Endothelial cell of umbilical vein (primary cell): Measurements from ENCODE around the gene CD19. TPM values are rescaled to one million over a fixed set of nuclear protein-coding genes. Genes with fewer than 3 reads are reported as not detected.

Experiments
- BruUV-seq: library from RNA; stranded (reverse); fragments of 400-500 nt; replicated peaks from 2 replicates; lab custom pipeline; 2021; lab: Mats Ljungman, UMichigan
- CTCF ChIA-PET: fragments of 300-600, 350-600 bp; sonication (Branson Sonifier 250); formaldehyde crosslinking; loops from one replicate; lab custom pipeline; 2021; ENCODE audit warnings: antibody characterized with exemption, inconsistent platforms; lab: Charles Lee
- POLR2A ChIA-PET: fragments of 300-600, 350-600 bp; sonication (Branson Sonifier 250); formaldehyde crosslinking; loops from one replicate; lab custom pipeline; 2021; ENCODE audit warnings: antibody characterized with exemption, inconsistent platforms; lab: Charles Lee
- DNase-seq: peaks from one replicate; pipeline ENCODE4 v3.0.0-alpha.2; 2011; ENCODE audit warnings: low read depth, low spot score
- FAIRE-seq: peaks from 2 replicates; lab custom pipeline; 2011; peaks lifted over from hg19 to GRCh38; lab: Jason Lieb, UNC
- H2AFZ ChIP-seq: 2 replicates; pipeline ENCODE4 v1.6.0; 2012; ENCODE audit warnings: low read depth, low read length, control low read depth, inconsistent platforms
- H3K27ac ChIP-seq: 2 replicates; pipeline ENCODE4 v1.5.1; 2011; ENCODE audit warnings: low read depth, mild to moderate bottlenecking, control low read depth, low read length, moderate library complexity; ENCODE audit not compliant: insufficient read depth
- H3K27me3 ChIP-seq, 2 experiments: 2 replicates each; pipeline versions ENCODE4 v1.6.0 to v1.6.1; 2011; ENCODE audit warnings: low read length in 2 of 2, mixed read lengths in 1 of 2; ENCODE audit not compliant: control insufficient read depth in 2 of 2, insufficient read depth in 2 of 2
- H3K36me3 ChIP-seq, 2 experiments: 2 replicates in 1 of 2; 3 replicates in 1 of 2; pipeline ENCODE4 v1.5.1; 2011; ENCODE audit warnings: low read length in 2 of 2, mild to moderate bottlenecking in 1 of 2, moderate library complexity in 1 of 2; ENCODE audit not compliant: control insufficient read depth in 2 of 2, insufficient read depth in 2 of 2; ENCODE audit errors: extremely low read depth in 1 of 2
- H3K4me1 ChIP-seq: 3 replicates; pipeline ENCODE4 v1.5.1; 2011; ENCODE audit warnings: mild to moderate bottlenecking, low read length; ENCODE audit not compliant: control insufficient read depth, insufficient read depth; ENCODE audit errors: extremely low read depth
- H3K4me2 ChIP-seq: 2 replicates; pipeline ENCODE4 v1.6.1; 2011; ENCODE audit warnings: low read length, control low read depth, mixed read lengths; ENCODE audit not compliant: insufficient read depth
- H3K4me3 ChIP-seq, 3 experiments: fragments of 200-600 bp in 1 of 3; sonication (generic), shearing (Covaris generic) in 1 of 3; replicated peaks in 1 of 3; 2 replicates each; pipeline ENCODE4 v1.5.1; 2011 to 2016; ENCODE audit warnings: control low read depth in 3 of 3, low read length in 3 of 3, mild to moderate bottlenecking in 2 of 3, inconsistent platforms in 1 of 3, low read depth in 1 of 3, moderate library complexity in 1 of 3; ENCODE audit not compliant: insufficient read depth in 1 of 3
- H3K79me2 ChIP-seq: 2 replicates; pipeline ENCODE4 v1.6.0; 2012; ENCODE audit warnings: low read length, inconsistent platforms; ENCODE audit not compliant: control insufficient read depth, insufficient read depth
- H3K9ac ChIP-seq: replicated peaks from 2 replicates; pipeline ENCODE3; 2011; ENCODE audit warnings: low read length, control low read depth; ENCODE audit not compliant: insufficient read depth; ENCODE audit errors: extremely low read depth
- H3K9me1 ChIP-seq: replicated peaks from 3 replicates; pipeline ENCODE4 v1.6.0; 2011; ENCODE audit warnings: mild to moderate bottlenecking, low read length; ENCODE audit not compliant: control insufficient read depth, insufficient read depth; ENCODE audit errors: extremely low read depth
- H3K9me3 ChIP-seq: replicated peaks from 2 replicates; pipeline ENCODE4 v1.5.1; 2012; ENCODE audit warnings: low read length, inconsistent platforms; ENCODE audit not compliant: control insufficient read depth, insufficient read depth
- H4K20me1 ChIP-seq: replicated peaks from 2 replicates; pipeline ENCODE3; 2011; ENCODE audit warnings: mild to moderate bottlenecking, low read length; ENCODE audit not compliant: control insufficient read depth, insufficient read depth; ENCODE audit errors: extremely low read depth
- EZH2 ChIP-seq: IDR thresholded peaks from 2 replicates; pipeline ENCODE4 v1.6.1; 2012; ENCODE audit warnings: borderline replicate concordance, low read depth, mild to moderate bottlenecking, moderate library complexity, low read length, inconsistent platforms; ENCODE audit not compliant: severe bottlenecking
- FOS ChIP-seq: IDR thresholded peaks from 2 replicates; pipeline ENCODE4 v1.6.1; 2011; ENCODE audit warnings: mild to moderate bottlenecking, low read length, moderate library complexity, borderline replicate concordance; ENCODE audit not compliant: insufficient read depth
- GATA2 ChIP-seq: IDR thresholded peaks from 2 replicates; pipeline ENCODE4 v1.7.0; 2011; ENCODE audit warnings: low read depth, mild to moderate bottlenecking, moderate library complexity, mixed read lengths, low read length; ENCODE audit not compliant: insufficient read length, insufficient read depth
- JUN ChIP-seq: IDR thresholded peaks from 2 replicates; pipeline ENCODE4 v1.6.1; 2011; ENCODE audit warnings: borderline replicate concordance, low read depth; ENCODE audit not compliant: insufficient read length, insufficient read depth
- MAX ChIP-seq: IDR thresholded peaks from 2 replicates; pipeline ENCODE4 v1.6.1; 2011; ENCODE audit not compliant: insufficient read depth, insufficient read length
- MYC ChIP-seq: IDR thresholded peaks from one replicate; pipeline ENCODE4 v1.6.1; 2011; ENCODE audit warnings: mild to moderate bottlenecking, low read depth, low read length
- POLR2A ChIP-seq: IDR thresholded peaks from 2 replicates; pipeline ENCODE4 v1.6.1; 2012; ENCODE audit warnings: low read depth, mild to moderate bottlenecking, control low read depth, low read length
- POLR2AphosphoS5 ChIP-seq: IDR thresholded peaks from 2 replicates; pipeline ENCODE4 v1.6.1; 2012; ENCODE audit warnings: low read depth, mild to moderate bottlenecking, control low read depth, low read length, moderate library complexity; ENCODE audit not compliant: insufficient read depth
- dilution Hi-C: fragments of 300-500 bp; cut with MboI; formaldehyde crosslinking; loops from one replicate; pipeline ENCODE4 v1.15.0; 2019; ENCODE audit warnings: low sequenced_read_pairs; ENCODE audit not compliant: extremely low pct_ligation_motif_present
- intact Hi-C: fragments of 100-400 bp; cut with micrococcal nuclease; formaldehyde crosslinking; loops from one replicate; pipeline ENCODE4 v1.10.0; 2022
- polyA plus RNA-seq, 4 experiments: library from polyadenylated mRNA; depleted of rRNA in 3 of 4; stranded (reverse) in 3 of 4; unstranded in 1 of 4; fragments of >200 nt; gene quantifications; 2 replicates each; pipeline versions ENCODE4 v1.2.1 to v1.2.3, GENCODE V29; 2011 to 2012; ENCODE audit warnings: missing spikeins in 1 of 4
- total RNA-seq: library from RNA; stranded (reverse); gene quantifications from 2 replicates; pipeline ENCODE4 v1.2.3, GENCODE V29; 2021
- TF ChIP-seq, protein P1 (sequence below), 2 donors: IDR thresholded peaks; 1 replicate in 1 of 2; 2 replicates in 1 of 2; pipeline ENCODE4 v1.5.1; 2011; ENCODE audit warnings: low read length in 2 of 2, mild to moderate bottlenecking in 2 of 2, moderate library complexity in 2 of 2, control low read depth in 1 of 2, inconsistent platforms in 1 of 2, low read depth in 1 of 2; ENCODE audit not compliant: insufficient read depth in 1 of 2; ENCODE audit errors: extremely low read depth in 1 of 2

The CD19 gene
- total and polyA plus RNA-seq, 2 donors (not counting 3 experiments of a cell fraction or from before 2014, with no cell fraction given), result 0.06 TPM; not detected in 1

DNA sequence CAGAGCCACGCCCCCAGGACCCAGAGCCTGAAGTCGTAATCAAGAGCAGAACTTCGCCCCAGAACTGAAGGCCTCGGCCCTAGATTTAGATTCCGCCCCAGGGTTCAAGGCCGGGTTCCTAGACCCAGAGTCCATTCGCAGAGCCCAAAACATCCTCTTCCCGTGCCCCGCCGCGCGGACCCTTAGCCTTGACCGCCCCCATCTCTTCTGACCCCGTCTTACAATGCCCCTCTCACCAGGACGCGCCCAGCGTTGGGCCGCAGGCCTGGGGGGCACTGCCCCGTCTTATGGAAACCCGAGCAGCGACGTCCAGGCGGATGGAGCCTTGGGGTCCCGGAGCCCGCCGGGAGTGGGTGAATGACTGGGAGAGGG, 5.0 kb downstream of the CD19 start:
- Histone ChIP-seq H3K79me2 (no peaks in the 10 kb centered on the region), H3K27me3 (no peaks in the 10 kb centered on the region), H3K4me1 (no peaks in the 10 kb centered on the region), H3K9me3 (no peaks in the 10 kb centered on the region), H2AFZ (no peak overlapping the region), H3K9me1 (no peaks in the 10 kb centered on the region), H3K9ac (no peak overlapping the region), H4K20me1 (no peaks in the 10 kb centered on the region), H3K4me3 (no peak overlapping the region), H3K27ac (no peak overlapping the region), H3K4me2 (no peak overlapping the region), H3K36me3 (no peaks in the 10 kb centered on the region)
- TF ChIP-seq, protein P1, sequence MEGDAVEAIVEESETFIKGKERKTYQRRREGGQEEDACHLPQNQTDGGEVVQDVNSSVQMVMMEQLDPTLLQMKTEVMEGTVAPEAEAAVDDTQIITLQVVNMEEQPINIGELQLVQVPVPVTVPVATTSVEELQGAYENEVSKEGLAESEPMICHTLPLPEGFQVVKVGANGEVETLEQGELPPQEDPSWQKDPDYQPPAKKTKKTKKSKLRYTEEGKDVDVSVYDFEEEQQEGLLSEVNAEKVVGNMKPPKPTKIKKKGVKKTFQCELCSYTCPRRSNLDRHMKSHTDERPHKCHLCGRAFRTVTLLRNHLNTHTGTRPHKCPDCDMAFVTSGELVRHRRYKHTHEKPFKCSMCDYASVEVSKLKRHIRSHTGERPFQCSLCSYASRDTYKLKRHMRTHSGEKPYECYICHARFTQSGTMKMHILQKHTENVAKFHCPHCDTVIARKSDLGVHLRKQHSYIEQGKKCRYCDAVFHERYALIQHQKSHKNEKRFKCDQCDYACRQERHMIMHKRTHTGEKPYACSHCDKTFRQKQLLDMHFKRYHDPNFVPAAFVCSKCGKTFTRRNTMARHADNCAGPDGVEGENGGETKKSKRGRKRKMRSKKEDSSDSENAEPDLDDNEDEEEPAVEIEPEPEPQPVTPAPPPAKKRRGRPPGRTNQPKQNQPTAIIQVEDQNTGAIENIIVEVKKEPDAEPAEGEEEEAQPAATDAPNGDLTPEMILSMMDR (IDR thresholded peaks at IDR 0.05; ENCODE audit: extremely low read depth in 1 of 2, insufficient read depth in 1 of 2, low read depth in 1 of 2, low read length in 2 of 2), result no peak
- TF ChIP-seq POLR2AphosphoS5, result no peak
- no peak for TF ChIP-seq FOS
- no peak for TF ChIP-seq MYC
- no peak for TF ChIP-seq MAX
- no peak for TF ChIP-seq JUN
- TF ChIP-seq POLR2A, result no peak
- TF ChIP-seq EZH2, result no peak
- TF ChIP-seq GATA2, result no peak
- dilution Hi-C loops (no loop called here), intact Hi-C loops (loop anchor here (1.0 to 2.0 kb wide), 3 partner anchors 9 to 14 kb away; partner anchors contain the start of genes NFATC2IP and RABEP2)
- ChIA-PET CTCF (interaction anchor here (0.6 to 1.3 kb wide), 6 partner anchors 8 to 37 kb away, joined by 3 to 18 read pairs (median 3); partner anchors contain the start of gene RABEP2), POLR2A (interaction anchor here (0.5 to 1.1 kb wide), 2 partner anchors 72 to 83 kb away, joined by 3 to 8 read pairs; no protein-coding TSS in a partner anchor)
- FAIRE-seq, result no peak
- no peak for DNase-seq
- BruUV-seq, result no TSS peak
